Muscle of arm (tissue), 14 donors: ENCODE results near the gene SERTM2. TPM values are rescaled to one million over a fixed set of nuclear protein-coding genes. Genes with fewer than 3 reads are reported as not detected.
A peak's percentile ranks its signal among the peaks of the same experiment; 100 is the strongest.
"Not testable (repeated sequence)": the region's sequence is repeated elsewhere in the genome, so short reads cannot be mapped to it uniquely, and the experiment has no call there.

ENCODE experiments used
- DNase-seq: peaks from one replicate; pipeline ENCODE4 v3.0.0-alpha.2; 2013
- long read RNA-seq, 11 donors: transcript quantifications; one replicate each; lab custom pipeline, GENCODE V29; 2026
- polyA plus RNA-seq, 12 donors: library from polyadenylated mRNA; unstranded; fragments of 120-200 nt; gene quantifications; one replicate each; pipeline ENCODE4 v1.2.1, GENCODE V29; 2013; ENCODE audit not compliant: insufficient read length in 12 of 12

Gene SERTM2
- 1 to 10 TPM in 4 of 12 donors, under 1 TPM in 6, not detected in 2; 0.29 to 2.3 (median 0.76) TPM for polyA plus RNA-seq
- long read RNA-seq, donor 1: 0 reads
- long read RNA-seq, donor 2: 0 reads
- long read RNA-seq, donor 3: 0 reads
- long read RNA-seq, donor 4: 0 reads
- long read RNA-seq, donor 5: 0 reads
- long read RNA-seq, donor 6: 0 reads
- long read RNA-seq, donor 7: 0 reads
- long read RNA-seq, donor 8: 0 reads
- long read RNA-seq, donor 9: 0 reads
- long read RNA-seq, donor 10, full-length matches to known transcripts: 2 of 2 reads
- long read RNA-seq, donor 10, partial matches to known transcripts: 0 of 2 reads
- long read RNA-seq, donor 10, other reads (novel, unspliced or antisense): 0 of 2 reads
- long read RNA-seq, donor 11: 0 reads

DNA sequence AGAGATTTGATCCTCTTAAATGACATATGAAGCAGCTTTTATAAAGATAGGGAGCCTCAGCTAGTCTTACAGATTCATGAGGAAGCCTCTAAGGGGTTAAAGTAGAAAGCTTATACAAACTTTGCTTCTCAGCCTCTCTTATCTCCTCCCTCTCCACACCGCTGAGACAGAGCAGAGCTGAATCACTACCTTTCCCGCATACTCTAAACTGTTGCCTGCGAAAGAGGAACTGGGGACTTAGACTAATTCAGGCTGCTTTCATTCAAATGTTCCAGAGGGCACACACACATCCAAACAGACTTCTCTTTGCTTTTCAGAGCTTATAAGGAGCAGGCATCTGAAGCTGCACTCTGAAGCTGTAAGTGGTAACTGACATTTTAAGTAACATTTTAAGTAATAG lies at the start of gene SERTM2:
Gene SERTM2 (plus strand): TSS at position 169 of the 400 bp plus-strand sequence. CDS start 7,213 bp downstream, outside the sequence.
- no peak for DNase-seq

DNA sequence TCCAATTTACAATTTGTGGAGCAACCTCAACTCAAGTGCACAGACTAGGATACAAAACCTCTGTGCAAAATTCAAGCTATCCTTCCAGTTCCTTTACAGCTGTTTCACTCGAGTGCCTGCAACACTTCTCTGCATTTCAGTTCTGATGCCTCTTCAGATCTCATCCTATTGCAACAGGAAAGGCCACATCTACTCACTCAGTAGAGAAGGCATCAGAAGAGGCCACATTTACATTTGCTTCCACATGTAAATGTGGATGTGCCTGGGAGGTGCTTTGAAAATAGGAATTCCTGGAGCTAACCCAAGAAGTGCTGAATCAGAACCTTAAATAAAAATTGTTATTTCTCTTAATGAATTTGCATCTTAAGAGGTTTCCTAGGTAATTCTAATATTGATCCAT lies 45.8 kb upstream of the SERTM2 start:
- DNase-seq: no peak

GRCh38 chrX:111467896-111468295 lies 43.5 kb upstream of the SERTM2 start:
- no peak for DNase-seq

- no peak for DNase-seq
Observed at GRCh38 chrX:111470681-111471403, 40.6 kb upstream of the SERTM2 start.

DNA sequence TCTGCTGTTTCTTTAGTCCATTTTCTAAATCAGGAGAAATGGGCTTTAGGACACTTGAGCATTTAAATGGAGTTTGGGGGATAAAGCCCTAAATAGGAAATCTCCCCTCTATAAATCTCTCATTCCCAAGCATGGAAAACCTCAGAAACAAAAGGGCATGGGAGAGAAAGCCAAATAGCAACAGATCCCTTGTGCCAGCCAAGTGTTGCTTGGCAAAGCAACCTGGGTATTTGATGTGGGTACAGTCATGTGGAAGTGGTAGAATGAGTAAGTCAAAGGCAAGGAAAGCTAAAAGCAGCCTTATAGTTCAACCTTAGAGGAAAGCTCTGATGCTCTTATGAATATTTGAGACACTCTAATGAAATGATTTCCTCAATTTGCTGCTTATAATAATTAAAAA lies 29.5 kb upstream of the SERTM2 start:
- no peak for DNase-seq

DNA sequence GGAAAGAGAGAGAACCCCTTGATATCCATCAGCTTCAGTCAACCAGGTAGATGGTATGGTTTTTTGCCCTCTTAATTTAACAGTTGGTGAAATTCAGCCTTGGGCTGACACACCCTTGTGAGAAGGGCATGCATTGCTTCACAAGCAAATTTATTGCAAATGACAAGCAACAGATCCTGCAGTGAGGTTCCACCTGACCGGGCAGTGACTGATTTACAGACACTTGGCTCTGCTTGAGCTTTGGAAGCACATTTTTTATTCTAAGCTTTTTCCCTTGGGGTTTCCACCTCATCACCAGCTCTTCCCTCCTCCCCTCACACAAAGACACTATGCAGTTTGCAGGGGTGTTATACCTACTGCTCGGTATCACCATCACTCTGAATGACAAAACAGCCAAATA lies 28.3 kb upstream of the SERTM2 start:
- DNase-seq: no peak

- DNase-seq: no peak
Observed at GRCh38 chrX:111483881-111484280, 27.6 kb upstream of the SERTM2 start.

DNA sequence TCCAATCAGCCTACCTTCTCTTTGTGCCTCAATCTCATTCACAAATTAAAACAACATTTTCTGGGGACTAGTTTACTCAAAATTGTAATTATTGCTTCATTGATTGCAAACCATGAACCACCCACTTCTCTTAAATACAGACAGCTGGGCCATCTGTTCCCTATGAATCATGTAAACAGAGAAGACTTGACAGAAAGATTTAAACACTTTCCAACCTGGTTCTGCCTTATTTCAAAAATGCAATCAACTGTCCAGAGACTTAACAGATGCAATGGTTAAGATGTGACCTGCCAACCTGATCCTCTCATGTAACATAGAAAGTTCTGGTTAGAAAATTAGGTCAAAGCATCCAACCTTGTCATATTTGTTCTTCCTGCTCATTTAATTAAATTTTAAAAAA lies 20.8 kb upstream of the SERTM2 start:
- no peak for DNase-seq

- no peak for DNase-seq
Observed at GRCh38 chrX:111492085-111492484, 19.4 kb upstream of the SERTM2 start.

DNA sequence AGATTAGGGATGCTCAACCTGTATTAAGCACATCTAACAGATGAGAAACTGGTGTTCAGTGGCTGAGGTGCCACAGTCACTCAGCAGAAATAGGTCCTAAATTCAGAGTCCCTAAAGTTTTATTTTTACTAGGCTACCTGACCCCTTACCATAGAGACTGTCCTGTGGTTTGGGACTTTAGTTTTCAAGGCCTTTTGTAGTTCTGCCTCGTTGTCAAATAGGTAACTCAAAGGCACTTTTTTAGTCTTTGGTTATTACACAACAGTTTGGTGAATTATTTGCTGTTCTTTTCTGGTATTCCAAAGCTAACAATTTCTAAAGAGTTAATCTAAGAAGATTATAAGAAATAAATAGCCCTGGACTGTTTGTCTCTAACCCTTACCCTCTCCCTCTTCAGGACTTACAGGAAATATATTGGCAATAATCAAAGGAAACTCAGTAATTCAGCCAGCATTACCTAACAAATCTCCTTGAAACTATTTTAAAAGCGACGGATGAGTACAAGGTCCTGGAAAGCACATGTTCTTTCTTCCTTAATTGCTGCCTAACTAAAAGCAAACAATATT lies 12.8 kb upstream of the SERTM2 start:
- no peak for DNase-seq

DNA sequence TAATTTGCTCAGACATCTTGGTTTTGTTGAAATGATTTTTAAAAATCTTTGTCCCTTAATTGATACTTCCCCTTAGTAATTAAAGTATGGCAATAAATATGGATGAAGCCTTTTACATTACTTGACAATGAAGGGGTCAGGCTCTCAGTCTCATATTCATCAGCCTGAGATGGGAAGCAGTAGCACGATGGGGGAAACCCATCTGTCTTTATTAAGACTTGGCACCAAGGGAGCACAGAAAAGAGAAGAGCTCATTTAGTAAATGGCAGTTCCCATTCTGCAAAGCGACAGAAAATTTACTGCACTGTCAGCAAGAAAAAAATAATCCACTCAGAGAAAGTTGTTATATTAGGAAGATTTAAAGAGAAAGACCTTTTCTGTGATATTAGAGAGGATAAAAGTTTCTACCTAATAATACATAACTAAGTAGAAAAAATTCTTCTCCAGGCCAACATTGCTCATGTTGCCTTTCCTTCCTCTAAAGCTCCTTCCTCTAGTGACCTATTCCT lies 7.9 kb upstream of the SERTM2 start:
- DNase-seq: no peak

DNA sequence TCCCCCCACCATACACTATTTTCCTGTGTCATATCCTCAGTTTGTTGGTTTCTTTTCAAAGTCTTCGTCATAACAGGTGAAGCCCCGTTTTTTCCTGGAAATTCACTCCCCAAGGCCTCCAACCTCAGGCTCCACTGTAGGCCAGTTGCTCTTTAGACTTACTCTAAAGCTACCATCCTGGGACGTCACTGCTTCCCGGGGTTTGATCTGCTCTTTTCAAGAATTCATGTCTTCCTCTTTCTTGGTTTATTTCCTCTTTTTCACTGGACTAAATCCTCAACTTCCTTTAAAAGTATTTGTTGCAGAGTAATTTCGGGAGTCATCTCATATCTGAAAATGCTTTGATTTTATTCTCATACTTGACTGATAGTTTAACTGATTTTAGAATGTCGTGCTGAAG lies 6.5 kb upstream of the SERTM2 start:
- no peak for DNase-seq

DNA sequence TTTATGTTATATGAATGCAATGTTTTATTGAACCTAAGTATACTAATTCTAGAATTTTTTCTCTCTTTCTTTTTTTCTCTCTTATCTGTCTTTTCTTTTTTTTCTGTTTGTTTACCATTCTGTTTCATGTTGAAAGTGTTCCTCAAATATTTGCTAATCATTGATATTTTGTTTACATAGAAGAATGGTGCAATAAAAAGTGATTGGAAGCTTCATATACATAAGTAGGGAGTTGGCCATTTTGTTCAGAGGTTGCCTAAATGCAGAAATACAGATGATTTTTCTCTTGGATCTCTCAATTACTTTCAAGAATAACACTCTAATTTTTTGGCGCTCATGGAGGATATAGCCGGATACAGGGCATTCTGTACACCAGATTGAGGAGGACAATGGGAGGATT lies 5.7 kb upstream of the SERTM2 start:
- DNase-seq: no peak

GRCh38 chrX:111506826-111507225 lies 4.6 kb upstream of the SERTM2 start:
- no peak for DNase-seq

- DNase-seq: no peak
Observed at GRCh38 chrX:111507933-111508332, 3.5 kb upstream of the SERTM2 start.

DNA sequence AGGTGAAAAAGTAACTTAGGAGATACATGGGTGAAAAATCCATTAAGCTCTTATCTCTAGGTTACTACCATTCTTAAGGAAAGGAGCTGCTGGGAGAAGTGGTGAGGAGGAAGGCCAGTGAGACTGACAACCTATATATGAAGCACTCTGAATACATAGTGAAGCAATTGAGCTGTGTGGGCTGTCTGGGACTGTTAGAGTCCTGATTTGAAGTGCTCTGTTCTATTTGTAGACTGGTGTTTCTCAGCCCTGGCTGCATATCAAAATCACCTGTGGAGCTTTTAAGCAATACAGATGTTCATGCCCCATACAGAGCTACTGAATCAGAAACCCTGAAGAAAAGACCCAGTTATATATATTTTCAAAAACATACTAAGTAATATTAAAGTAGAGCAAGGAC lies 3.9 kb downstream of the SERTM2 start:
- no peak for DNase-seq

DNA sequence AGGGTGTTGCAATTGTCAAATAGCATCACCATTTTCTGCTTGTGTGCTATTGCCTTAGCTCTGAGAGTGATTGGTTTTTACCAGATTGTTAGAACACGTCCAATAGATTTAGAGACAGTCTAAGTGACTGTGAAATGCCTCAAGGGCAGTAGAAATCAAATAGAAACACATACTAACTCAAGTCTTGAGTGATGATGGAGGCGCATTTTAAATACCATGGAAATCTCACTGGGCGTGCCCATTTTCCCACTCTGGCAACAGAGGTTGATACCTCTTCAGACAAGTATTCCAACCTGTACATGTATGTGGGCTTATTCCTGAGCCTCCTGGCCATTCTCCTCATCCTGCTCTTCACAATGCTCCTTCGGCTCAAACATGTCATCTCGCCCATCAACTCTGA lies 7.2 kb downstream of the SERTM2 start:
- no peak for DNase-seq

DNA sequence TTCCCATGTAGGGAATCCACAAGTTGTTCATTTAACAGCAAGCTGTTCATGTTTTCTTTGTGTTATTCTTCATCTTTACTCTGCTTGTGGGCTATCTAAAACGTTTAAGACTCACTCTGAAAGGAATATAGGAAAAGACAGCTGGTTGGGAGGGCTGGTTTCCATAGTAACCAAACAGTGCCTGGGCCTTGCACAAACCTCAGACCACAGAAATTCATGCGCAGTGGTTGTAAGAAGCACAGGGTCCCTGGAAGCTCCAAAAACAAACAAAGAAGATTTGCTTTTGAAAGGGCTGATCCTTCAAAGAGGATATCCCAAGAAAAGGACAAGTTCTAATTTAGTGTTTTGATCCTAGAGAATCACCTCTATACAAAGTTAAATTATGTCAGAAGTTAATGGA lies 7.8 kb downstream of the SERTM2 start:
- DNase-seq: peak; percentile 57

GRCh38 chrX:111520506-111520905 lies 9.1 kb downstream of the SERTM2 start:
- no peak for DNase-seq

DNA sequence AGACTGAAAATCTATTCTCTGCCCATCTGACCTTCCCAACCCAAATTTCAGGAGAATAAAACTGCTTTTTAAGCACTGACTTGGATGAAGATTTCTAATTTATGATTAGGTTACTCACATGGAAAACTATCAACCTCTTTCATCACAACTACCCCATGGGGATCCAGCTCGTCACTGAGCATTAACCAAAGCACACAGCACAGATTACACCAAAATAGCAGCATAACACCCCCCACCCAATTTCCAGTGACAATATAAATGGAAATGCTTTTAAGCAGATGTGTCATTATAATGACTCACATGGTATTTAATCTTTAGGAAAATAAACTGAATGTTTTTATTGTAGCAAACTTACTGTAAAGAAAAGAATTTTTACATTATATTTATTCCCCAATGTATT lies 9.7 kb downstream of the SERTM2 start:
- no peak for DNase-seq

DNA sequence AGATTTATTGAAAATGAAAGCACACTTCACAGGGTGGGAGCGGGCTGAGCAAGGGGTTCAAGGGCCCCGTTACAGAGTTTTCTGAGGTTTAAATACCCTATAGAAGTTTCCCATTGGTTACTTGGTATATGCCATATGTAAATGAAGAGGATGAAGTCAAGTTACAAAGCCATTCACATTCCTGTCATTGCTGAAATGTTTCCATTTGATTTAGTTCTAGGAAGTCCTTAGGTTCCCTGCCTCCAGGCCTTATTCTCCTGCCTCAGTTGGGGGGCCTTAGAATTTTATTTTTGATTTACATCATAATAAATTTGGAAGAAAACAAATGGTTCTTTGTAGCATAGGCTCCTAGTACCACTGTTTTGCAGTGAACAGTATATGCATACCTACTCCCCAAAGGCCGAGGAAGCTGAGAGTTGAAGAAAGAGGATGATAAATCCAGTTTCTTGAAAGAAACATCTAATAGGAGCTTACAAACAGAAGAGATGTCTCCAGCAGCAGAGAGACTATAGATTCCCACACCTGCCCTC lies 31.8 kb downstream of the SERTM2 start:
- DNase-seq: no peak

DNA sequence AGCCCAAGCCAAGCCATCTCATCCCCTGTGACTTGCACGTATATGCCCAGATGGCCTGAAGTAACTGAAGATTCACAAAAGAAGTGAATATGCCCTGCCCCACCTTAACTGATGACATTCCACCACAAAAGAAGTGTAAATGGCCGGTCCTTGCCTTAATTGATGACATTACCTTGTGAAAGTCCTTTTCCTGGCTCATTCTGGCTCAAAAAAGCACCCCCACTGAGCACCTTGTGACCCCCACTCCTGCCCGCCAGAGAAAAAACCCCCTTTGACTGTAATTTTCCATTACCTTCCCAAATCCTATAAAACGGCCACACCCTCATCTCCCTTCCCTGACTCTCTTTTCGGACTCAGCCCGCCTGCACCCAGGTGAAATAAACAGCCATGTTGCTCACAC lies 37.8 kb downstream of the SERTM2 start:
- DNase-seq: not testable (repeated sequence)
